GM12878 (cell line): Measurements from ENCODE around the gene UFL1. TPM values are rescaled to one million over a fixed set of nuclear protein-coding genes. Genes with fewer than 3 reads are reported as not detected.
A peak's percentile ranks its signal among the peaks of the same experiment; 100 is the strongest.

ENCODE experiments used
- BCL11A ChIP-seq: IDR thresholded peaks from 2 replicates; pipeline ENCODE4 v1.6.1; 2011; ENCODE audit warnings: low read depth, low read length
- CBX5 ChIP-seq: sonication (generic); IDR thresholded peaks from 2 replicates; pipeline ENCODE4 v1.6.1; 2016; ENCODE audit warnings: low read depth, moderate library complexity, mild to moderate bottlenecking, inconsistent platforms
- CREM ChIP-seq: IDR thresholded peaks from 2 replicates; pipeline ENCODE4 v1.6.1; 2014; ENCODE audit warnings: antibody characterized with exemption, low read depth
- EZH2 ChIP-seq: IDR thresholded peaks from 2 replicates; pipeline ENCODE4 v1.6.1; 2012; ENCODE audit warnings: low read depth, mild to moderate bottlenecking, control low read depth, inconsistent platforms, low read length, borderline replicate concordance; ENCODE audit not compliant: control insufficient read depth
- HDAC6 ChIP-seq: fragments of 200-600 bp; sonication (generic); IDR thresholded peaks from one replicate; pipeline ENCODE4 v1.8.0; 2017; ENCODE audit warnings: antibody characterized with exemption; ENCODE audit not compliant: unreplicated experiment
- KDM1A ChIP-seq: fragments of 200-600 bp; sonication (generic); IDR thresholded peaks from 2 replicates; pipeline ENCODE4 v1.6.1; 2016; ENCODE audit warnings: borderline replicate concordance
- MEF2B ChIP-seq: fragments of 450-650 bp; IDR thresholded peaks from 2 replicates; pipeline ENCODE4 v1.6.1; 2018; ENCODE audit warnings: mild to moderate bottlenecking, moderate library complexity; ENCODE audit not compliant: partially characterized antibody, poor library complexity, severe bottlenecking
- MLLT1 ChIP-seq: fragments of 450-650 bp; IDR thresholded peaks from 2 replicates; pipeline ENCODE4 v1.6.1; 2016; ENCODE audit warnings: mild to moderate bottlenecking
- MYB ChIP-seq: fragments of 150-350 bp; IDR thresholded peaks from 2 replicates; pipeline ENCODE4 v1.6.1; 2014; ENCODE audit warnings: mild to moderate bottlenecking, low read depth, low read length, borderline replicate concordance
- NFXL1 ChIP-seq: fragments of 450-650 bp; IDR thresholded peaks from 2 replicates; pipeline ENCODE4 v1.6.1; 2017; ENCODE audit warnings: antibody characterized with exemption, mild to moderate bottlenecking, borderline replicate concordance
- NFYB ChIP-seq: IDR thresholded peaks from 2 replicates; pipeline ENCODE4 v1.6.1; 2011; ENCODE audit warnings: low read depth, mild to moderate bottlenecking, low read length, improper control_type of control experiment, moderate library complexity; ENCODE audit not compliant: insufficient read depth
- PBX3 ChIP-seq: IDR thresholded peaks from 2 replicates; pipeline ENCODE4 v1.6.1; 2011; ENCODE audit warnings: mild to moderate bottlenecking, low read depth, low read length, moderate library complexity; ENCODE audit not compliant: insufficient replicate concordance
- RCOR1 ChIP-seq: conservative IDR thresholded peaks from 2 replicates; pipeline ENCODE4 v1.6.1; 2012; ENCODE audit warnings: low read depth, low read length, improper control_type of control experiment
- SIX5 ChIP-seq: IDR thresholded peaks from 2 replicates; pipeline ENCODE4 v1.6.1; 2011; ENCODE audit warnings: mild to moderate bottlenecking, low read depth, low read length, moderate library complexity; ENCODE audit not compliant: severe bottlenecking
- SKIL ChIP-seq: fragments of 450-650 bp; IDR thresholded peaks from 2 replicates; pipeline ENCODE4 v1.6.1; 2017; ENCODE audit warnings: mild to moderate bottlenecking, low read depth, inconsistent platforms; ENCODE audit not compliant: poor library complexity, severe bottlenecking
- SREBF1 ChIP-seq: IDR thresholded peaks from 2 replicates; pipeline ENCODE4 v1.6.1; 2012; ENCODE audit warnings: mild to moderate bottlenecking, low read length
- TARDBP ChIP-seq: IDR thresholded peaks from 2 replicates; pipeline ENCODE4 v1.6.1; 2016; ENCODE audit warnings: borderline replicate concordance
- TCF12 ChIP-seq: IDR thresholded peaks from 2 replicates; pipeline ENCODE4 v1.6.1; 2011; ENCODE audit warnings: low read depth, mild to moderate bottlenecking, low read length
- USF2 ChIP-seq: IDR thresholded peaks from 2 replicates; pipeline ENCODE4 v1.6.1; 2011; ENCODE audit warnings: low read depth, low read length, improper control_type of control experiment, borderline replicate concordance
- ZNF274 ChIP-seq: IDR thresholded peaks from one replicate; pipeline ENCODE4 v1.8.0; 2011; ENCODE audit not compliant: insufficient read length, insufficient read depth
- polyA plus RNA-seq, 11 experiments: library from polyadenylated mRNA; depleted of rRNA in 4 of 11; unstranded in 6 of 11; stranded (reverse) in 5 of 11; fragments of >200 nt; fragmentation: Nextera tagmentation in 4 of 11; fragmentation: Illumina TruSeq in 1 of 11; extraction: Ambion mirVana in 4 of 11; extraction: Trizol in 1 of 11; gene quantifications; 1 replicate in 1 of 11; 2 replicates in 10 of 11; pipeline versions ENCODE4 v1.2.1 to v1.2.3, GENCODE V29; 2011 to 2016; ENCODE audit warnings: inconsistent platforms in 2 of 11, missing spikeins in 2 of 11, low read depth in 1 of 11
- total RNA-seq, 4 experiments: library from RNA; depleted of rRNA in 3 of 4; stranded (reverse); fragments of >200 nt in 3 of 4; fragmentation: Illumina TruSeq in 1 of 4; extraction: Trizol in 1 of 4; gene quantifications; 2 replicates each; pipeline versions ENCODE4 v1.2.1 to v1.2.3, GENCODE V29; 2013 to 2021

The UFL1 gene
- total and polyA plus RNA-seq, 10 of the 15 experiments (the other 5 are each of a cell fraction or from before 2014, with no cell fraction given), result 13.8 to 29.3 (median 24.4) TPM

GRCh38 chr6:96532399-96532798 lies 10.8 kb downstream of the UFL1 start (continued):
- TF ChIP-seq USF2, result no peak
- TF ChIP-seq SIX5, result no peak
- TF ChIP-seq MEF2B, result peak; percentile 94
- no peak for TF ChIP-seq RCOR1
- no peak for TF ChIP-seq CREM
- TF ChIP-seq MYB, result no peak
- 0 out of 2 replicates have a peak, but pooled peaks have one; percentile 34 for TF ChIP-seq MLLT1
- TF ChIP-seq EZH2, result no peak
- no peak for TF ChIP-seq NFXL1
- no peak for TF ChIP-seq HDAC6
- TF ChIP-seq SREBF1, result no peak
- no peak for TF ChIP-seq SKIL
- TF ChIP-seq TARDBP, result no peak
- no peak for TF ChIP-seq TCF12
- no peak for TF ChIP-seq NFYB
- TF ChIP-seq ZNF274, result no peak
- no peak for TF ChIP-seq PBX3
- TF ChIP-seq KDM1A, result no peak
- TF ChIP-seq BCL11A, result no peak
- TF ChIP-seq CBX5, result no peak
- TF ChIP-seq, all 136 proteins: peak for 6
